Right renal pelvis (tissue), 4 donors: ENCODE measurements around the gene PITX1. TPM values are rescaled to one million over a fixed set of nuclear protein-coding genes. Genes with fewer than 3 reads are reported as not detected.

Experiments
- DNase-seq, 4 donors: peaks; one replicate each; pipeline ENCODE4 v3.0.0-alpha.2; 2013; ENCODE audit warnings: low read depth in 4 of 4, low spot score in 3 of 4, missing footprints in 1 of 4
- polyA plus RNA-seq, 4 donors: library from polyadenylated mRNA; unstranded; fragments of 120-200 nt; gene quantifications; one replicate each; pipeline ENCODE4 v1.2.1, GENCODE V29; 2013; ENCODE audit not compliant: insufficient read length in 4 of 4

Gene PITX1
- polyA plus RNA-seq, 4 donors: 0.05 TPM; not detected in 3

GRCh38 chr5:135062216-135063055 lies 28.4 kb upstream of the PITX1 start:
- no peak for DNase-seq

DNA sequence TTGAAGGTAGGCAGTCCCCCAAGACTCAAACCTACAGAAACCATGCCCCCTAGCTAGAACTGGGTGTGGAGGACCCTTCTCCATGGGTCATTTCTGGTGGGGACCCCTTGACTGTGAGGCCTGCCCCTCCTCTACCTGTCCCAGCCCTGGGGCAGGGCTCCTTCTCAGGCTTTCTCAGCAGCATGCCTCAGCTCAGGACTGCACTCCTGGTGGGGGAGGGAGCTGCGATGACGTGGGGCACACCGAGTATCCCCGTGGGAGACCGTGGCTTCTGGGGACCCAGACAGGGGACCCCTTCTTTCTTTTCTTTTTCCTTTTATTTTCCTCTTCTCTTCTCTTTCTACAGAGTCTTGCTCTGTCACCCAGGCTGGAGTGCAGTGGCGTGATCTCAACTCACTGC lies 27.0 kb upstream of the PITX1 start:
- DNase-seq: no peak

DNA sequence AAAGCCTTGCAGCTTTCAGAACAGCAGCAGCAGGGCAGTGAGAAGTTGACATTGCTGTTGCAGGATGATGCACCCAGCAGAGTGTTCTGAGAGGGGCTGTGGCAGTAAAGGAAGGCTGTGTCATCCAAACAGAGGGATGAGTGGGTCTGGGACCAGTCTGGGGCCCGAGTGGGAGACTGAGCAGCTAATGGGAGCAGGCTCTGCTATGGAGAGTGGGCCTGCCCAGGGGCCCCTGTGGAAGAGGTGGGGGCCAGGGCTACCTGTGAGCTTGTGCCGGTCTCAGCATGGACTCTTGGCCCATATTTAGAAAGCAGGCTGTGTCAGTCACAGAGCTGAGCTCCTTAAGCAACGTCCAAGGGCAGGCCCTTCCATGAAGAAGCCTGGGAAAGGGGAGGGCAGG lies 26.0 kb upstream of the PITX1 start:
- DNase-seq: no peak

DNA sequence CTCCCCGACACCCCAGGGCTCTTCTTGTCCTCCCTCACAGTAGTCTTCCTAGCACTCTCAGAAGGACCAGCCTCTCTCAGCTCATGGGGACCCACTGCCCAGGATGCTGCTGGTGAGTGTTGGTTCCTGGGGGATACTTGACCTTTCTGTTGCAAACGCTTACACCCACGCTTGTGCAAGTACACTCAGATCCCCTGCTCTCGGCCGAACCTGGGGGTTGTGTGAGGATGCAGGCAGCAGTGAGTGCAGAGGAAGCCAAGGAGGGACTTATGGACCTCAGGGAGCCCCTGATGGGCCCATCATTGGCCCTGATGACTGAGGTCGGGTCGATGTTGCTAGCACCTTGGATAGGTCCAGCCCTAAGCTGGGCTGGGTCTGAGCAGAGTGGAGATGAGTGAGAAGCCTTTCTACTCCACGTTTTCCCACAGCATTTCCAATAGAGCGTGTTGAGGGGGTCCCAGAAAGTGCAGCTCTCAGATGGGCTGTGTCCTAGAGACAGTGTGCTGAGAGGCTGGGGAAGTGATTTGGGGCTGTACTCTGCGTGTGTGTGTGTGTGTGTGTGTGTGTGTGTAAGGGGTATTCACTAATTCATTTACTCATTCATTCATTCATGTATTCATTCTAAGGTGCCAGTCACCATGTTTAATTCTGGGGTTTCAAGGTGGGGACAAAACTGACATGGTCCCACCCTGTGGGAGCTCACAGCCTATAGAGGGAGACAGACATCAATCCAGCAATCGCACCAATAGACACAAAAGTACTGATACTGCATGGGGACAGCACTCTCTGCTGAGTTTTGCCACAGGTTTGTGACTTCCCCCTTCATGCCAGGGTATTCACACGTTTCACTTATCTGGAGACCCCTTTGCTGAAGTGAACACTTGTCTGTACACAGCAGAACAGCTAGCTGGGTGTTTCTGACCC lies 25.2 kb upstream of the PITX1 start:
- no peak for DNase-seq

- no peak for DNase-seq
Measured at GRCh38 chr5:135058331-135058732, 24.3 kb upstream of the PITX1 start.

- no peak for DNase-seq
Measured at GRCh38 chr5:135057233-135057632, 23.2 kb upstream of the PITX1 start.

- no peak for DNase-seq
Measured at GRCh38 chr5:135056316-135057030, 22.4 kb upstream of the PITX1 start.

DNA sequence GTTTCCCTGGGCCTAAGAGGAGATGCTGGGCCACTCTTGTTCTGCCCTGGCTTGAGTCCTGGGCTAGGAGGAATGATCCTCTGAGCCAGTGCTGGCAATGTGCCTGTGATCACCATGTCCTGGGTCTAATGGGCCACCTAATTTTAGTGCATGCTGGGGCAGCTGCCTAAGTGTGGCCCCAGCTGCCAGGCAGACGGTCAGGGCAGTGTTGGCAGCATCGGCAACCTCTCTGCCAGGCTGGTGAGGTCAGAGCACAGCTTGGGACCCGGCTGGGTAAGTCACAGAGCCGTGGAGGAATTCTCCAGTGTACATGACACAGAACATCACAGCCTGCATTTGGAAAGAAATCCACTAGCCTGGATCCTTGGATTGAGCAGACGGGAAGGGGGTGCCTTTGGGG lies 21.4 kb upstream of the PITX1 start:
- no peak for DNase-seq

- DNase-seq: no peak
Measured at GRCh38 chr5:135054546-135054945, 20.5 kb upstream of the PITX1 start.

DNA sequence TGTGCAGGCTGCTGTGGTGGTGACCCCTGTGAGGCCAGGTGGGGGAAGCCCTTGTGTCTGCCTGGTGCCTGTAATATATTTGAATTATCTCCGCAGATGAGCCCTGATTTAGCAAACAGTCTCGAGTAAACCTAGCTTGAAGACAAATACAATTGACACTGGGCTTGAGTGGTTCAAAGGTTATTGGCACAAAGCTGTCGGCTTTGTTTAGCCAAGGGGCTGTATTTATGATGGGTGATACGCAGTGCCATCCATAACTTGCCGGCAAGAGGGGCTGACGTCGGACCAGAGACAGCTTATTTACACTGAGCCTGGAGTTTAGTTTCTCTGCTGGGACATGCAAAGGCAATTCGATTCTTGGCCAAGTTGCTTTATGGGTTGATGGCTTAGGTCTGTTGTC lies 20.0 kb upstream of the PITX1 start:
- DNase-seq: no peak

GRCh38 chr5:135053278-135053677 lies 19.2 kb upstream of the PITX1 start:
- DNase-seq: no peak

- no peak for DNase-seq
Measured at GRCh38 chr5:135052511-135053145, 18.6 kb upstream of the PITX1 start.

- DNase-seq: no peak
Measured at GRCh38 chr5:135051872-135052271, 17.8 kb upstream of the PITX1 start.

- no peak for DNase-seq
Measured at GRCh38 chr5:135051399-135051798, 17.4 kb upstream of the PITX1 start.

DNA sequence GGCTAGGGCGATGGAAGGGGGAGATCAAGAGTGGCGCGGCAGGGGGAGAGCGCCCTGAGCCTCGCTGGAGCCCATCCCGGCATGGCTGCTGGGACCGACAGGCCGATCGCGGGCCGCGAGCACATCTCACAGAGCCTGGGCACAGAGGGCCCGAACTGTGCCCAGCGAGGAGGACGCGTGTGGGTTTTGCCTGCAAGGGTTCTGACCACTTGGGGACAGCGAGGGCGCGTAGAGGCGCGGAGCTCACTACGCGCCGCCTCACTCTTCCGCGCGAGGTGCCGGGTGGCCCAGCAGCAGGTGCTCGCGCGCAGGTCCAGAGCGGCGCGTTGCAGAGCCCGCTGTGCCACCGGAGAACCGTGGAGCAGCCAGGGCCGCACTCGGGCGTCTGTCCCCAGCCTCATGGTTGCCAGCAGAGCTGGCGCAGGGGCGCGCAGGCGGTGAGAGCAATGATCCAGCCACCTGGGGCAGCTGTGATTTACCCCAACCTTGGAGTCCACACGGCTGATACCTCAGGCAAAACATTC lies 16.3 kb upstream of the PITX1 start:
- DNase-seq: no peak

DNA sequence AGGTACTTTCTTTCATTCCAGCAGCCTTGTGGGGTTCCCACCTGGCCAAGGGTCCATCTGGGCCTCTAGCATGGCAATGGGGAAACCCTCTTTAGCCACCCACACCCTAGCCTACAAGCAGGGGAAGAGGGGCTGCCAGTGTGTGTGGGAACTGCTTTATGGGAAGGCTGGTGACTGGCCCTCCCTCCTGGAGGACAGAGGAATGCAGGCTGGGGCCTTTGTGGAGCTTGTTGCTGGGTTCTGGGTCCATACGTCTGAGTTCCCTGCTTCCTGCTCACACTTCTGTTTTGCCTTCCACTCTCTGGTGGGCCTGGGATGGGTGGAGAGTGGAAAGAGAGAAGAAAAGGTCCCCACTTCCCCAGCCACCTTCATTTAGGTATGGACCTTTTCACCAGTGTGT lies 14.9 kb upstream of the PITX1 start:
- DNase-seq: no peak

GRCh38 chr5:135048286-135048685 lies 14.3 kb upstream of the PITX1 start:
- DNase-seq: no peak

- DNase-seq: no peak
Measured at GRCh38 chr5:135047347-135047695, 13.3 kb upstream of the PITX1 start.

- DNase-seq: no peak
Measured at GRCh38 chr5:135046661-135047346, 12.8 kb upstream of the PITX1 start.

GRCh38 chr5:135045488-135045887 lies 11.5 kb upstream of the PITX1 start:
- DNase-seq: no peak
